HS-5 (cell line): ENCODE data around the gene SYNCRIP.
"Not testable (repeated sequence)": the region's sequence is repeated elsewhere in the genome, so short reads cannot be mapped to it uniquely, and the experiment has no call there.

ENCODE experiments used
- DNase-seq: peaks from one replicate; pipeline ENCODE4 v3.0.0-alpha.2; 2012; ENCODE audit warnings: low read depth

Gene SYNCRIP

DNA sequence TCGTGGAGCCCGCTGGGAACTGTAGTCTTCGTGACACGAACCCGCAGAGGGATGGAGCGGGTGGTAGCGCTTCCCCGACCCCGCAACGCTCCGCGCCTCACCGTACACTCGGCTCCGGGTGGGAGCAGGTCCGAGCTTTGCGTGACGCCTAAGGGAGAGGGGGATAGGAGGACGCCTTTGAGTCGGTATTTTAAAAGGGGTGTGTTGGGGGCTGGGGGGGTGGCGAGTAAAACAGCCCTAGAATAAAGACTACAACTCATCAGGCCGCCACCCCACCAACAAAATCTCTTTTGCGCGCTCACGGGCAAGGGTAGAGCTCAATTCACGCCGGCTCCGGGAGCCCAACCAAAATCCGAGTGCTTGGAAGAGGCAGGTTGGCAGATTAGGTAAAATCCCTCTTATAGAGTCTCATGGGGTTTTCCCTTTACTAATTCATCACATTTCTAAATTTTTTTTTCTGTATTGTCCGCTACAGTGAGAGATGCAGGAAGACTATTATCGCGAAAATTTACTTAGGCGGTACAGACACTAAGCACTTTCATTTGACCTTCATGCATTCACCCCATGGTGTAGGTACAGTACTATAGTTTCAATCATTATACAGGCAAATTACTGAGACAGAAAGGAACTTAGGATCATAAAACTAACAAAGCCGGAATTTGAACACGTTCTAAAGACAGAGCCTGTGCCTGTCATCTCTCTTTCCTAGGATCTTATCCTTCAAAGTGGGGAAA is 48.3 kb downstream of the SYNCRIP start:
- DNase-seq = peak; percentile 13

DNA sequence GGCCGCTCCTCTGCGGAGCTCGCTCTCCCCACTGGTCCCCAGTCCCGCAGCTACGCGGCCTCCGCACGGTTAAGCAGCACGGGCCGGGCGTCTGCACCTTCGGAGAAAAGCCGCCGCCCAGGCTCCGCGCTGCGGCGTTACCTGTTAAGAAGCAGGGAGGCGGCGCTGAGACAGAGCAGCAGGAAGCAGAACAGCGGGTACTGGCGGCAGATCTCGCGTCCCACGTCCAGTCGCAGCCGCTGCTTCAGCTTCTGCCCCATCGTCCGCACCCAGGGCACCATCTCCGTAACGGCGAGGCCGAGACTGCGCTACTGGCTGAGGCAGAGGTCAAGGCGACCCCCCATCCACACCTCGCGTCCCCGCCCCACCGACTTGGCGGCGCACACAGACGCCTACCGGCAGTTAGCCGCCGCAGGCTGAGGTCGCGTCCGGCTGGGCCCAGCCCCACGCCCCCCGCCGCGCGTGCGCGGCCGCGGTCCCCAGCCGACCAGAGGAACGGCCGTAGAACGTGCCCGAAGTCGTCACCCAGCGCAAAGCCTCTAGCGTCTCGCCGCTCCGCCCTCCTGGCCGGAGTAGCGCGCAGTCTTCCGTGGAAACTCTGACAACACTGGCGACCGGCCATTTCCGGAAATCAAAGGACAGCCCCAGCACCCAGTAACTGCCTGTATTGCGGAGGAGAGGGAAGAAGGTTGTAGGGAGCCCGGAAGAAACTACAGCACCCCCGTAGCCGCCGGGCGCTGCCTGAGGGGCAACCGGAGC is 49.1 kb downstream of the SYNCRIP start, which contains the start of gene SNX14:
SNX14 (minus strand) TSS at position 421 of the 759 bp plus-strand sequence; CDS start at position 281, 140 bp downstream.
- DNase-seq = peak; percentile 90

DNA sequence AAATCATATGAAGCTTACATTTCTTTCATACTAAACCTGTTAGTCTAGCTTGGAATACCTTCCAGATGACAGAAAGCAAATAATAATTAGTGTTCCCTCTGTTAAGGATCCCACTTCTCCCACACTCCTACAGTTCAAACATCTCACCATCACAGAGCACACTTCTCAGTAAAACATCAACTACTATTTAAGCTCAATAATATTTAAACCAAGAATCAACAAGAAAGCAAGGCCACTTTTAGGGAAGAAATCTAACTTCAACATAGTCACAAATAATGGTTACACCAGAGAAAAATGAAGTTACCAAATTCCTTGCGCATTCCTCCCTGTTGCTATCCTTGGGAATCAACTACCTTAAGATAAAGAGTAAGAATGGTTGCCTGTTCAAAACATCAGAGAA is 50.7 kb downstream of the SYNCRIP start:
- DNase-seq = no peak

DNA sequence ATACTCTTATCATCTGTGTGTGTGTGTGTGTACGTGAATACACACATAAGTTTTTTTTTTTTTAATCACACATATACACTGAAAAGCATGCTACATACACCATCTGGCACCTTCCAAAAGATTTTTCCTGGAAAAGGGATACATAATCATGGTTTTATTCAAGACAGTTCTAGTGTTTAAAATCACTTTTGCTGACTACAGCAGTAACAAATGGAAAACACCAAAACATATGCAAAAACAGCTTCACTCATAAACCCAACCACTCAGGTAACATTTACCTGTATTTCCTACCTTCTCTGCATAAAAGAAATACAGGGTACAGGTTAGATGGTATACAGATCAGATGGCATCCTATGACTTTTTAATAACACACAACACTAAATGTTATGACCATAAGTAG is 51.5 kb downstream of the SYNCRIP start:
- DNase-seq = no peak

DNA sequence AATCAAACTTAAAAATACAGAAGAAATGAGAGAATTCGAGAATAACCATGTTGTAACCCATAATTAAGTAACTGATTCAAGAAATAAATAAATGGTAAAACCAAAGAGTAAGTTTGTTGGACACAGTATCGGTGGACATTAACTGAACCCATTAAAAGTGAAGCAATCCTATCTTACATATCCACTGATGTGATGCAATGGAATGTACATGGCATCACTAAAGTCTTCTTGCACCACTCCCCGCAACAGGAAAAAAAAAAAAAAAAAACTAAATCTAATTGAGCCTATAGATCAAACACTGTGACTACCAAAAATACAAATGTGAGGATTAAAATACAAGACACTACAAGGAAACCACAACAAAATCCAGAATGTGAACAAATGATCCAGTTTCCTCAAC is 56.9 kb downstream of the SYNCRIP start:
- no peak for DNase-seq

DNA sequence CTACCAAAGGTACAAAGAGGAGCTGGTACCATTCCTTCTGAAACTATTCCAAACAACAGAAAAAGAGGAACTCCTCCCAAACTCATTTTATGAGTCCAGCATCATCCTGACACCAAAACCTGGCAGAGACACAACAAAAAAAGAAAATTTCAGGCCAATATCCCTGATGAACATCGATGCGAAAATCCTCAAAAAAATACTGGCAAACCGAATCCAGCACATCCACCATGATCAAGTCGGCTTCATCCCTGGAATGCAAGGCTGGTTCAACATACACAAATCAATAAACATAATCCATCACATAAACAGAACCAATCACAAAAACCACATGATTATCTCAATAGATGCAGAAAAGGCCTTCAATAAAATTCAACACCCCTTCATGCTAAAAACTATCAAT is 59.9 kb downstream of the SYNCRIP start:
- DNase-seq = not testable (repeated sequence)

DNA sequence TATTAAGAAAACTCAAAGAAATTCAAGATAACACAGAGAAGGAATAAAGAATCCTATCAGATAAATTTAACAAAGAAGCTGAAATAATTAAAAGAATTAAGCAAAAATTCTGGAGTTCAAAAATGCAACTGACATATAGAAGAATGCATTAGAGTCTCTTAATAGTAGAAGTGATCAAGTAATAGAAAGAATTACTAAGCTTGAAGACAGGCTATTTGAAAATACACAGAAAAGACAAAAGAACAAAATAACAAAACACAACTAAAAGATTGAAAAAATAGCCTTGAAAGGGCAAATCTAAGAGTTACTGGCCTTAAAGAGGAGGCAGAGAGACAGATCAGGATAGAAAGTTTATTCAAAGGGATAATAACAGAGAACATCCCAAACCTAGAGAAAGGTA is 61.1 kb downstream of the SYNCRIP start:
- no peak for DNase-seq

DNA sequence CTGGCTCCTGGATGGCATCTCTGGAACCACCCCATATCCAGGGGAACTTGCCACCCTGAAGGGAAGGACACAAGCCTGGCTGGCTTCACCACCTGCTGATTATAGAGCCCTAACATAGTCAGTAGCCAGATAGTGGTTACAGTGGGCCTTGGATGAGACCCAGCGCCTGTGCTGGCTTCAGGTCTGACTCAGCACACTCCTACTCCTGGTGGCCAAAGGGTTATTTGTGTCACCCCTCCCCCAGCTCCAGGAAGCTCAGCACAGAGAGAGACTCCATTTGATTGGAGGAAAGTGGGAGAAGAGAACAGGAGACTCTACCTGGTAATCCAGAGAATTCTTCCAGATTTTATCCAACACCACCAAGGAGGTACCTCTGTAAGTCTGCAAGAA is 61.8 kb downstream of the SYNCRIP start:
- DNase-seq = no peak

DNA sequence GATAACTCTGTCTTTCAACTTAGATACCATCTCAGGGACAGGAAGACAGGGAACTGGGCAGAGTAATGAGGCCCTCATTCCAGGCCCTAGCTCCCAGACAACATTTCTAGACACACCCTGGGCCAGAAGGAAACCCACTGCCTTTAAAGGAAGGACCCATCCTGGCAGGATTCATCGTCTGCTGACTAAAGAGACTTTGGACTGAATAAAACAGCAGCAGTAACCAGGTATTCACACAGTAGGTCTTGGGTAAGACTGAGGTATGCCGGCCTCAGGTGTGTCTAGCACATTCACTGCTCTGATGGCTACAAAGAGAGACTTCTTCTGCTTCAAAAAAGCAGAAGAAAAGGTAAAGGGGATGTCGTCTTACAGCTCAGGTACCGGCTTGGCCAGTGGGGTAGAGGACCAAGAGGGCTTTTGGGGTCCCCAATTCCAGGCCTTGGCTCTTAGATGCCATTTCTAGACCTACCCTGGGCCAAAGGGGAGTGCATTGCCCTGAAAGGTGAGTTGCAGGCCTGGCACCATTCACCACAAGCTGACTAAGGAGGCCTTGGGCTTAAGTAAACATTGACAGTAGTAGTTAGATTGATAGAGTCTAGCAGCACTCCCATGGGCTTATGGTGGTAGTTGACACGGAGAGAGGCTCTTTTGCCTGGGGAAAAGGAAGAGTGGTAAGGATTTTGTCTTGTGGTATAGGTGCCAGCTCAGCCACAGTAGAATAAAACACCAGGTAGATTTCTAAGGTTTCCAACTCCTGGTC is 62.4 kb downstream of the SYNCRIP start:
- DNase-seq = no peak

DNA sequence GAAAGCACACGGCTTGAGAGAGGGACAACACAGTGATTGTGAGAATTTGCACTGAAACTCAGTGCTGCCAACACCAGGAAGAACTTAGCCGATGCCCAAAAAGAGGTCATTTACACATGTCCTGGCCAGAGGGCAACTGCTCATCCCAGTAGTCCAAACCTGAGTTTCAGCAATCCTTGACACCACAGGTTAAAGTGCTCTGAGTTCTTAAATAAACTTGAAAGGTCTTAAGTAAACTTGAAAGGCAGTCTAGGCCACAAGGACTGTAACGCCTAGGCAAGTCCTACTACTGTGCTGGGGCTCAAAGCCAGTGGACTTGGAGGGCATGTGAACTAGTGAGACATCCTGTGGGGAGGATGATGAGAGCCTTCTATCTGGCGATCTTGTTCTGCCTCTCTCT is 63.1 kb downstream of the SYNCRIP start:
- DNase-seq = no peak

DNA sequence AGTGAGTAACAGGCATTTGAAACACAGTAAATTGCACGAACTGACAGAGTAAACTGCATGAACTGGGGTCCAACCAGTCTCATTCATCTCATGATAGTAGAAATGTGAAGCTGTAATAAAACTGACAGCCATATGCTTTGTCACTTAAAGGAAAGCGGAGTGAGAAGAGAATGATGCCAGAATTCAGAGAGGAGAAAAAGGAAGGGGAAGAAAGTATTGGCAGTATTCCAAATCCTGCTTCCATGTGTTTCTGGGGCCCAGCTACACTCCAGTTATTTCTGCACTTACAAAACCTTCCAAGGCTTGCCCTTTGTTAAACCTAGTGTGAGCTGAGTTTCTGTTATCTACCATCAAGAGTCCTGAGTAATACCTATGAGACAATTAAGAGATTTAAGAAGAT is 66.2 kb downstream of the SYNCRIP start:
- no peak for DNase-seq

DNA sequence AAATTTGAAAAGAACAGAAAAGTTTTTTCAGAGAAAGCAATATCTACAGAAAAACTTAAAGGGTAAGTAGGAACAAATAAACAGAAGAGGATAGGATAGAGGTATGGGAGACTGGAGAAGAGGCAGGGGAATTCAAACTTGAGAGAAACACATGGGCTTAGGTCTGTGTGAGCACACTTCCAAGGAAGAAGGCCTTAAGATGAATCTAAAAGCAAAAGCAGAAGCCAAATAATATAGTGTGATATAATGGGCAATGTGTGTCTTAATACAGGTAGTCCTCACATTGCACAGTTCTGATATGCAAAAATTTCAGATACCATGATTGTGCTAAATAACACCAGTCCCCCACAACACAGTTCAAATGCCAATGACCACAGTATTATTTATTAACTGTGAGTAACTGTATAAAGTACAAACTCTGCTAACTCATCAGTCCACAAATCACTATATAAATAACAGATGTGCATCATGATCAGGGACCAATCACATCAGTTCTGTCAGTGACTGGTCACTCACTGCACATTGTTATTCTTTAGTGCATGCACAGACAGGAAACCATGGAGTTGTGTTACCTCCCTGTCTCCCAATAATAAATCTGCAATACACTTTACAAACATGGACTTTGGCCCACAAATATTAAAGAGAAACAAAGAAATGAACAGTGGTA is 67.6 kb downstream of the SYNCRIP start:
- peak; percentile 20 for DNase-seq

DNA sequence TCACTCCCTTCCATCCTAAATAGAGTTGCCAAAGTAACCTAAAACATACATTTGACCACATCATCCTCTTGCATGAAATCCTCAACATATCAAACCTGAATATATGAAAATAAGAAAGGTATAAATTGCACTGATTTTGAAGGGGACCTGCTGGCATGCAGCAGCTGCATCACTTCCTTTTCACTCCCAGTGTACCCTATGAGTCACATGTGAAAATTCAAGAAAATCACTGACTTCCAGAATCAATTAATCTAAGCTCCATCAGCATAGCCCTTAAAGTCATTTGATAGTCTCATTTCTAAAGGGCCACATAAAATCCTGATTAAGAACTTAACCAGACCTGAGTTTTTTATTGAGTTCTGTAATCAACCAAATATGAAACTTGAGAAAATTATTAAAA is 73.4 kb downstream of the SYNCRIP start:
- DNase-seq = peak; percentile 19

DNA sequence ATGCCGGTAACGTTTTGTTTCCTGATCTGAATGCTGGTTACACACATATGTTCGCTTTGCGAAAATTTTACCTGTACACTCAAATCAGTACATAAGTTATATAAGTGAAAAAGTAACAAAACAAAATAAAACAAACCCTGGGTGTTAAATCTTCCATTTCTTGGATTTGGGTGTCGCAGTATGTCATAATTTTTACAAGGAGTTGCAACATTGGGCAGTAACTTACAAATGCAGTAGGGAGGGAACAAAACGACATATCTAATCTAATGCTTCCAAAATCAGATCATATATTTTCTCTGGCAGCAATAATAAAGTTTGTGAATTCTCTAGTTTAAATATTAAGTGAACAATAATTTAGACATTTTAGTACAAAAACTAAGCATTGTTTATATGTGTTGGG is 74.3 kb downstream of the SYNCRIP start:
- DNase-seq = no peak

DNA sequence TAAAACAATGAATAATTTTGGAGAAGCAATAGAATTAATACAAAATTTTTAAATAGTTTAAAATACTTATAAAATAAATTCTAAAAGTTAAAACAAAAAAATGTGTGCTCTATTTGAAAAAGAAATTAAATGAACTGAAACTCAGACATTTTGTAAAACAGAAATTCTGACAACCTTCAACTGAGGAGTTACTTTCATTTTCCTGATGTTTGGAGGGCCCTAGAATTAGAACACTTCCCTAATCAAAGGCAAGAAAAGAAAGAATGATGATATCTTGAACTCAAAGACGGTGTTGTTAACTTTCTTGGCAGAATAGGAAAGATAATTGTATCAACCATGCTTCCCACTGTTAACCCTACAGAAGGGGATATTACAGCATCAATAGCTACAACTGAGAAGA is 77.0 kb downstream of the SYNCRIP start:
- no peak for DNase-seq

DNA sequence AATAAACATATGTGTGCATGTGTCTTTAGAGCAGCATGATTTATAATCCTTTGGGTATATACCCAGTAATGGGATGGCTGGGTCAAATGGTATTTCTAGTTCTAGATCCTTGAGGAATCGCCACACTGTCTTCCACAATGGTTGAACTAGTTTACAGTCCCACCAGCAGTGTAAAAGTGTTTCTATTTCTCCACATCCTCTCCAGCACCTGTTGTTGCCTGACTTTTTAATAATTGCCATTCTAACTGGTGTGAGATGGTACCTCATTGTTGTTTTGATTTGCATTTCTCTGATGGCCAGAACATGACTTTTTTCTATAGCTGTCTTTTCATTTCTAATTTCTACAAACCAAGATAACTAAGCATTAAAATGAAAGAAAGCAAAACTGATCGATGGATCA is 78.5 kb downstream of the SYNCRIP start:
- not testable (repeated sequence) for DNase-seq
